NCI-H2196 treated with DMSO at 0.1 percent for 48 hours (cell line): ENCODE data around the gene BAIAP2L1.
"Not testable (repeated sequence)": the region's sequence is repeated elsewhere in the genome, so short reads cannot be mapped to it uniquely, and the experiment has no call there.

Experiments
- DNase-seq: peaks from one replicate; lab custom pipeline; 2025; ENCODE audit not compliant: unreplicated experiment; lab: John Stamatoyannopoulos, UW

The BAIAP2L1 gene

DNA sequence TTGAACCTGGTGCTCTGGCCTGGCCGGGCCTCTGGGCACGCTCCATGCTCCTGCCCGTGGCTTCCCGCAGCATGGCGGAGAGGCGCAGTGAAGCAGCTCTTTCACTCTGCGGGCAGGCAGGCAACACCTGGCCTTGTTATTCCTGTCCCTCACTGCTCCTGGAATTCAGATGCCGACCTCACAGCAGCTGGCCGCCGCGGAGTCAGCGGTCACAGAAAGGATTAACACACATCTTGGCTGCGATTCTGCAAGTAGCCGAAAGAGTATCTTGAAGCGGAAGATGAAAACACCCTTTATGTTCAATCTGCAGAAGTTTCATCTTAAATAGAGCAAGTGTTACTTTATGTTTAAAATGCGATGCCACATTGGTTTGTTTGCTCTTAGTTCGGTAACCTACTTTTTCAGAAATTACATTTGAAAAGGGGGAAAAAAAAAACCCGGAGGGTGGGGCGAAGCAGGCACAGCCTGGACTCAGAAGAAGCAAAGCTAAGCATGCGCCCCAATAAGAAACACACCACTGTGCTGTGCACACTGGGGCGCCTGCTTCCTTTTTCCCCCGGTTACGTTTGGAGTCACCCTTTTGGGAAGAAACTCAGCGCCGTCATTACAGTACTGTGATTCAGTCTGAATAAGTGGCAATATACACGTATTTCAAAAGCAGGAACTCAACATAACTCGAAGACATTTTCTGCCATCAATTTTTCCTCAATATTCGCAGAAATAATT, 77.1 kb downstream of the BAIAP2L1 start:
- DNase-seq, result no peak

- DNase-seq, result no peak
Observed at GRCh38 chr7:98322331-98323270, 78.3 kb downstream of the BAIAP2L1 start.

GRCh38 chr7:98321301-98321700, 79.6 kb downstream of the BAIAP2L1 start:
- DNase-seq, result peak; percentile 4

DNA sequence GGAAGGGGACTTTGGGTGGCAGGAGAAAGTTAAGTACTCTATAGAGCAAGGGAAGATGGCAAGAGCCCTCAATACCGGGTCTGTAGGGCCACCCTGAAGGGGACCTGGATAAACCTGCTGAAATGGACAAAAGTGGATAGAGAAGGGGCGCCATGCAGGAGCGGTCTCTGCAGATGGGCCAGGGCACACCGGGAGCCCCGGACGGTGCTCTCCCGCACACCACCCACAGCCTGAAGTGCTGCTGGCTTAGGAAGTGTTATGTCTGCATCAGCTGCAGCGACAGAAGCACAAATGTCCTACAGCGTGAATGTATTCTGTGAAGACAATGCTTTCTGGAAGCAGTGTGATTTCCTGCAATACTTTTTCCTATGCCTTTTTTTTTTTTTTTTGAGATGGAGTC, 81.7 kb downstream of the BAIAP2L1 start:
- DNase-seq, result no peak

- no peak for DNase-seq
Observed at GRCh38 chr7:98317366-98318040, 83.4 kb downstream of the BAIAP2L1 start.

- DNase-seq, result not testable (repeated sequence)
Observed at GRCh38 chr7:98315994-98316527, 84.8 kb downstream of the BAIAP2L1 start.

- DNase-seq, result no peak
Observed at GRCh38 chr7:98315318-98315993, 85.4 kb downstream of the BAIAP2L1 start.

GRCh38 chr7:98314469-98314868, 86.4 kb downstream of the BAIAP2L1 start:
- no peak for DNase-seq

- DNase-seq, result no peak
Observed at GRCh38 chr7:98312201-98312600, 88.7 kb downstream of the BAIAP2L1 start.

DNA sequence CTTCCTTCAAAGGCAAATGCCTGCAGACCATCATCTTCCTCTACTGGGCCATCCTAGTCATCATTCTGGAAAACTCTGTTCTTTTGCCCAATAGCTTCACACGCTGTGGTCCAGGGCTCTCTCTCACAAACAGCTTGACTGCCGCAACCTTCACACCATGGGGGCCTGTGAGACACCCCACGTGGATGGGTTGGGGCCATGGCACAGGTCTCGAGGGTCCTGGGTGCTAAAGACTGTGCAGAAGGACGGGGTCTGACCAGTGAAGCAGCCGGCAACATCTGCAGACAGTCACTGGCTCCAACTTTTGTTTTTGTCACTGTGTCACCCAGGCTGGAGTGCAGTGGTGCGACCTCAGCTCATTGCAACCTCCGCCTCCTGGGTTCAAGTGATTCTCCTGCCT, 91.3 kb downstream of the BAIAP2L1 start:
- DNase-seq, result no peak

DNA sequence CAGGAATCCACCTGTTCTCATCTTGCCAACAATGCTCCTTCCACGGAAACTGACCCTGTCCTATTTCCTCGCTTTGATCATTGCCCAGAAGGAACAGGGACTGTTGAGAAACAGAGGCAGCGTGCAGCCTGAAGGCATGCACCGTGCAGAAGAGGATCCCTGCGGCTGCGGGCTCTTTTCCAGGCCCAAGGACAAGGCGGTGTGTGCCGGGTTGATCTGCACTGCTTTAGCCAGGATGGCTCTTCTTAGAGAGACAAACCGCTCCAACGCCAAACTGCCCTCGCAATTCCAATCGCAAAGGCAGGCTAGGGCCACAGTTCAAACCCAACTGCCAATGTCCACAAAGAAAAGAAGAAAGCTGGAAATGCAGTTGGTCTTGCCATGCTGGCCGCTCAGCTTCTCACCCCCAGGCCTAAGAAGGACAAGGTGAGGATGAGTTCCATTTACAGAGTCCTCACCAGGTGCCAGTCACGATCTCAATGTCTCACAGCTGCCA, 92.9 kb downstream of the BAIAP2L1 start:
- DNase-seq, result no peak

- no peak for DNase-seq
Observed at GRCh38 chr7:98305951-98306535, 94.8 kb downstream of the BAIAP2L1 start.

DNA sequence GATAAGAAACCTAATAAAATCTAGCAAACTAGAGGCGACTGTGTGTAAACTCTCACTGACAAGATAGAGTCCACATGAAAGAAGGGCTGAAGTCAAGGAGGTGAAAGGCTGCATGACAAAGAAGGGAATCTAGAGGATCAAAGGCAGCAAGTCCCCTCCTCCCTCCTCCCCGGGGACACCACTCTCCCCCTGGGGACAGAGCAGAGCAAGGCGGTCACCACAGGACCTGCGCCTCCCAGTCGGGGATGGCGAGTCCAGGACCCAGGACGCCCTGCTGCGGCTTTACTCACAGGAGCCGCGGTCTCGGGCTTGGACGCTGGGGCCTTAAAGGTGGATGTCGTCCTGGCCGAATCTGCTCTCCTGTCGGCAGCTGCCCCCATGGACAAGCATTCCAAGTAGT, 97.0 kb downstream of the BAIAP2L1 start:
- DNase-seq, result no peak

DNA sequence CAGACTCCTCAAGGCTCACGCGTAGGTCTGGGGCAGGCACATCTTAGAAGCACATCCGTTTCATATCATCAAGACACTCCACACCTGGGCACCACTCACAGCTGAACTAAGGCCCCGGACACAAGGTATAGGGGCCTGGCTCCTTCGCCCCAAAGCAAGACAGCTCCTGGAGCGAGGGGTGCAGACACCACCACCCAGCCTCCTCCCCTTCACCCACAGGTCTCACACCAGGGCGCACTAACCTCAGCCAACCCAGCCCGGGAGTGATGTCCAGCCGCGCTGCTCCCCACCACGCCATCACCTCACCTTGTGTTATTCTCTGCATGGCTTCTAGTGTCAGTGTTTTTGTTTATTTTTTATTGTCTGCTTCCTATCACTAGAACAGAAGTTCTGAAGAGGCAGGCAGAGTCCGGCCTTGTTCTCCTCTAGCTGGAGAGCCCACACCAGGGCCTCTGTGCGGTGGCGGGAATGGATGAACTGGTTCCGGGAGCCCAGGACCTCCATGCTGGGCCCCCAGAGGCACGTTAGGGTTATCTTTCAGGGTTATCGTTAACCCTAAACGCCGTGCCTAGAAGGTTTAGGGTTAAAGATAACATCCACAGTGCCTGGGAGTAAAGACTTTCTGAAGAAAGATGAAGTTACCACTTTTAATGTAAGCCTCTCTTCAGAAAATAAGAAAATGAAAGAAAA, 97.6 kb downstream of the BAIAP2L1 start:
- no peak for DNase-seq

DNA sequence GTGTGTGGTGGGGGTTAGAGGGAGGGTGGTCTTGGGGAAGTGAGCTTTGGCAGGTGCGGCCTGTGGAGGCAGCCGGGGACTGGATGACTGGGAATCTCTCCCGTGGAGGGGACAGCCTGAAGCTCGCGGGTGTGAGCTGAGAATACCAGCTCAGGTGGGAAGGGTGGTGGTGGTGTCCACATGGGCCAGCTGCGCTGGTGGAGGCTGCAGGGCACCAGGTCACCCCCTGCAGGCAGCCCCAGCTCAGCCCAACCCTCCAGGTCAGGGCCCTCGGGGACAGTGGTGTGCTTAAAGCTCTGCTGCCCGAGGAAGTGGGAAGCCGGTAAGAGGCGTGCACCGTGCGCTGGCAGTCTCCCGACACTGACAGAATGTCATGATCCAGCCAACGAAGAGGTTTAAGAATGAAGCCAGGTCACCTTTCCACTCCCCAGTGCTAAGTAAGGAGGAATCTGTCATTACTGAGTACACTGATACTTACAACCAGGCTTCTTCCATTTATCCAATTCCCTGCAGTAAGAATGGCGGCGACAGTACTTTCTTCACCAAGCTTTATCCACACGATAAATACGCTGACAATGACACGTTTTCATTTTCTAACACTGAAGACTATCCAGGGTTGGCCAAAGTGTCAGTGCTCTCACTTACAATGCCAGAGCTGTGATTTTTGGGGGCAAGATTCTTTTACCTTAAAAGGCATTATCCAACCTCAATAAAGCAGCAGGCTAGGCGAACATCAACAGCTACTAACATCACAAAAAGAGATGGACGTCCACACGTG, 99.0 kb downstream of the BAIAP2L1 start:
- no peak for DNase-seq

DNA sequence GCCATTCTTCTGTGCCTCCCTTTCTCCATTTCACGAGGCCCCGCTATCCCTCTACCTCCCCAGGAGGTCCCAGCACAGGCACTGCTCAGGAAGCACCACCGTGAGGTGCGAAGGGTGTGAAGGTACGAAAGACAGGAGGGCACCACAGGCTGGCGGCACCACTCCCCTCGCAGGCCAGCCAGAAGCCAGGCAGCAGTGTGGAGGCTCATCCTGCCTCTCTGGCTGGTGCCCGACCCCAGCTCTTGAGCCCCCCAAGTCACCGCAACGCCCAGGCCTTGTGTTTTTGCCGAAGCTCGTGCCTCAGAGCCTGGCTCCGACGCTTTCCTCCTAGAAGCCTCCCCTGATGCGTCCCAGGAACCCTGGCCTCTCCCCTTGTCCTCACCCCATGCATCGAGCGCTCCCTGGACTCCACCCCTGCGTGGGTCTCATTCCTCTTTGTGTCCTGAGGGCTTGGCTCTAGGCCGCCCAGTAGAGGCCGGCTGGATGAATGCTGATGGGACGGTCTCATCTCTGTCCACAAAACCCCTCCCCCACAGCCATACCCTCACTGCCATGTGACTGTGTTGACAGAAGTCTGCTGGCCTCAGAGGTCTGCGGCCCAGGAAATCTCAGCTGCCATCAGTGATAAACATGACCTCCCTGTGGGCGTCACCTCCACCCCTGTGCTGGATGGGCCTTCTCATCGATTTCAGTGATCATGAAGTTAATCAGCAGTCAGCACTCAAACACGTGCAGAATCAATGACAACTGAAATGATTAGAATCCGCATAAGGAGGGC, 100.1 kb downstream of the BAIAP2L1 start:
- no peak for DNase-seq

DNA sequence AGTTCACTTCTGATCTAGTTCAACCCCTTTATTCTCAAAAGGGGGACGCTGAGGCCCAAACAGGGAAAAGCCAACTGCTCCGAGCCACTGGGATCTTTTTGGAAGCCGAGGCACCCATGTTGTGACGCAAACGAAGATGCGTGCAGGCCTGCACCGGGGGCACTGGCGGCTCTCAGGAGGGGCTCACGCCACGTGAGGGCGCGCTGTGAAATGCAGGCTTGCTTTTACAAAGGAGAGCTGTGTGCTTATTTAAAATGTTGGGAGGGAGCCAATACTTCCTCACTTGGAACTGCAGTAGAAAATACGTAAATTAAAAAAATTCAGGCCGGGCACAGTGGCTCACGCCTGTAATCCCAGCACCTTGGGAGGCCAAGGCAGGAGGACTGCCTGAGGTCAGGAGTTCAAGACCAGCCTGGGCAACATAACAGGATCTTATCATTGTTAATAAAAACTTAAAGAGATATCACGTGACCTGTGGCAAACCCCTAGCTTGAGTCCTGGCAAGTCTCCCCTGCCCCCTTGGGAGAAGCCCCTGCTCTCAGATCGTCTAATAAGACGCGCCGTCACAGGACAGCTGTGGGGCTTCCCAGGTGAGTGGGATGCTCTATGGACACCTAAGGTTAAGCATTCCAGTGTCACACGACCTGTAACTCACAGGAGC, 103.1 kb downstream of the BAIAP2L1 start:
- DNase-seq, result no peak

GRCh38 chr7:98296833-98297232, 104.1 kb downstream of the BAIAP2L1 start:
- no peak for DNase-seq
